GM19372 (cell line): ENCODE data around the gene MUC3A.
"Not testable (repeated sequence)": the region's sequence is repeated elsewhere in the genome, so short reads cannot be mapped to it uniquely, and the experiment has no call there.

Experiments used
- ATAC-seq: cut with Tn5 transposase; IDR thresholded peaks from one replicate; pipeline ENCODE4 v1.9.1; 2021; ENCODE audit warnings: mild to moderate bottlenecking, low read depth, moderate library complexity; ENCODE audit not compliant: unreplicated experiment

The MUC3A gene, protein sequence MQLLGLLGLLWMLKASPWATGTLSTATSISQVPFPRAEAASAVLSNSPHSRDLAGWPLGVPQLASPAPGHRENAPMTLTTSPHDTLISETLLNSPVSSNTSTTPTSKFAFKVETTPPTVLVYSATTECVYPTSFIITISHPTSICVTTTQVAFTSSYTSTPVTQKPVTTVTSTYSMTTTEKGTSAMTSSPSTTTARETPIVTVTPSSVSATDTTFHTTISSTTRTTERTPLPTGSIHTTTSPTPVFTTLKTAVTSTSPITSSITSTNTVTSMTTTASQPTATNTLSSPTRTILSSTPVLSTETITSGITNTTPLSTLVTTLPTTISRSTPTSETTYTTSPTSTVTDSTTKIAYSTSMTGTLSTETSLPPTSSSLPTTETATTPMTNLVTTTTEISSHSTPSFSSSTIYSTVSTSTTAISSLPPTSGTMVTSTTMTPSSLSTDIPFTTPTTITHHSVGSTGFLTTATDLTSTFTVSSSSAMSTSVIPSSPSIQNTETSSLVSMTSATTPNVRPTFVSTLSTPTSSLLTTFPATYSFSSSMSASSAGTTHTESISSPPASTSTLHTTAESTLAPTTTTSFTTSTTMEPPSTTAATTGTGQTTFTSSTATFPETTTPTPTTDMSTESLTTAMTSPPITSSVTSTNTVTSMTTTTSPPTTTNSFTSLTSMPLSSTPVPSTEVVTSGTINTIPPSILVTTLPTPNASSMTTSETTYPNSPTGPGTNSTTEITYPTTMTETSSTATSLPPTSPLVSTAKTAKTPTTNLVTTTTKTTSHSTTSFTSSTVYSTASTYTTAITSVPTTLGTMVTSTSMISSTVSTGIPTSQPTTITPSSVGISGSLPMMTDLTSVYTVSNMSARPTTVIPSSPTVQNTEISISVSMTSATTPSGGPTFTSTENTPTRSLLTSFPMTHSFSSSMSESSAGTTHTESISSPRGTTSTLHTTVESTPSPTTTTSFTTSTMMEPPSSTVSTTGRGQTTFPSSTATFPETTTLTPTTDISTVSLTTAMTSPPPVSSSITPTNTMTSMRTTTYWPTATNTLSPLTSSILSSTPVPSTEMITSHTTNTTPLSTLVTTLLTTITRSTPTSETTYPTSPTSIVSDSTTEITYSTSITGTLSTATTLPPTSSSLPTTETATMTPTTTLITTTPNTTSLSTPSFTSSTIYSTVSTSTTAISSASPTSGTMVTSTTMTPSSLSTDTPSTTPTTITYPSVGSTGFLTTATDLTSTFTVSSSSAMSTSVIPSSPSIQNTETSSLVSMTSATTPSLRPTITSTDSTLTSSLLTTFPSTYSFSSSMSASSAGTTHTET (N-terminal part only)

DNA sequence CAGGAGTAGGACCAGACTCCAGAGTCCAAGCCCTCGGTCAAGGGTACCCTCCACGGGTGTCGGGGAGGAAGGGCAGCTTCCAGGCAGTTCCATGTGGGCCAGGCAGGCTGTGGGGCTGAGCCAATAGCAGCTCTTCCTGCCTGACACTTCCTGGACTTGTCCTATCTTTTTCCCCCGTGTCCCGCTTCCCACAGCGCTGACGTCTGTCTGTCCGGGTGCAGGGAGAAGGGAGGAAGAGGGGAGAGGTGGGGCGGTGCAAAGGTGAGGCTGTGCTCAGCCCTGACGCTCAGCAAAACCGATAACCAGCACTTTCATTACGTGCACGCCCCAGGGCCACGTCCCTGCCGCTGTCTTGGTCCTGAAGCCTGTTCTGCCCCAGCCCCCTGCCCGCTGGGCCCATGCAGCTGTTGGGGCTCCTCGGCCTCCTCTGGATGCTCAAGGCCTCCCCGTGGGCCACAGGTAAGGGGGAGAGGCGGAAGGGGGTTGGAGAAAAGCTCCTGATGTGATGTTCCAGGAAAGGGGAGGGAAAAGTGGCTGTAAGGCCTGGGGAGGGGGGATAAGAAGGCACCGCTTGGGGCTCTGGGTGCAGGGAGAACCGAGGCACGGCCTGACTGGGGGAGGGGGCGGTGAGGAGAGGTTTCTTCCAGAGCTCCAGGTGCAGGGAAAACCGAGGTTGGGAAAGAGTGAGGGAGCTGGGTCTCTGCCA, at the start of gene MUC3A:
Gene MUC3A, plus strand, starts transcription at position 308 of the 706 bp plus-strand sequence. Its CDS starts 91 bp downstream, at position 399.
- ATAC-seq = no peak

DNA sequence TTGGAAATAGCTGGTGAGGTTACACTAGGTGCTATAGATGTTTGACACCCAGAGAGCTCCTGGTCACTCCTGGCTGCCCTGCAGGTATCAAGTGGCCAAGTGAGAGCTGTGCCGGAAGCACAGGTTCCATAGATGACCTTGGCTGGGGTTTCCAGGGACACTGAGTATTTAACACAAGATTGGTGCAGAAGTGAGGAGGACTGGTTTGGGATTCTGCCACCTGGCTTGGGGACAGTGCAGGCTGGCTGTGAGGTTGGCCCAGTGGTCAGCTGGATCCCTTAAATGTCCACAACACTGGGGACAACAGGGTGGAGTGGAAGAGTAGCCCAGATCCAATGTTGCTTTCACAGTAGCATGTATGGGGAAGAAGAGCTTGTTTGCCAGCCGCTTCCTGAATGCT, 48.4 kb upstream of the MUC3A start:
- no peak for ATAC-seq

DNA sequence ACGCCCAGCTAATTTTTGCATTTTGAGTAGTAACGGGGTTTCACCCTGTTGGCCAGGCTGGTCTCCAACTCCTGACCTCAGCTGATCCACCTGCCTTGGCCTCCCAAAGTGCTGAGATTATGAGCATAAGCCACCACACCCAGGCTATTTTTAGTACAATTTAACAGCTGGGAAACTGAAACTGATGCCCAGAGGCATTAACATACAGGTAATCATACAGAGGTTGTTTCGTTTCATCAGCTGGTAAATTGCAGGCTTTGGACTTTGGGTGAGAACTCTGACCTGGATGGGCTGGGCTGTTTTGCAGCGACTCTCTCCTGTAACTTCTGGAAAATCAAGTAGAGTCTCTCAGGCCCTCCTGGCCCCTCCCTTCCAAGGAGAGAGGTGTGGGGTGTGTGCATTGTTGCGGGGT, 47.4 kb upstream of the MUC3A start:
- no peak for ATAC-seq

DNA sequence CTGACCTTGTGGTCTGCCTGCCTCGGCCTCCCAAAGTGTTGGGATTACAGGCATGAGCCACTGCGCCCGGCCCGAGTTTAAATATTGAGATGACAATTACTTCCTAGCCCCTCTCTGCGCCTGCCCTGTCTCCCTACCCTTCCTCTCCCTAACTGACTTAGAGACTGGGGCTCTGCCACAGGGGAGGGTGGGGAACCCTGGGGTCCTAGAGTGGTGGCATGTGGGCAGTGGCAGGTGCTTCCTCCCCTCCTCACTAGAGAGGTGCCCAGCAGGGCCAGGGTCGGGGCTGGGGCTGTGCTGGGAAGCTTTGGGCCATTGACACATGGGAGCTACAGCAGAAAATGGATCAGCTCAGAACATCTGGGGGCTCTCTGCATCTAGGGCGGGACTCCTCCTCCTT, 46.7 kb upstream of the MUC3A start:
- no peak for ATAC-seq

DNA sequence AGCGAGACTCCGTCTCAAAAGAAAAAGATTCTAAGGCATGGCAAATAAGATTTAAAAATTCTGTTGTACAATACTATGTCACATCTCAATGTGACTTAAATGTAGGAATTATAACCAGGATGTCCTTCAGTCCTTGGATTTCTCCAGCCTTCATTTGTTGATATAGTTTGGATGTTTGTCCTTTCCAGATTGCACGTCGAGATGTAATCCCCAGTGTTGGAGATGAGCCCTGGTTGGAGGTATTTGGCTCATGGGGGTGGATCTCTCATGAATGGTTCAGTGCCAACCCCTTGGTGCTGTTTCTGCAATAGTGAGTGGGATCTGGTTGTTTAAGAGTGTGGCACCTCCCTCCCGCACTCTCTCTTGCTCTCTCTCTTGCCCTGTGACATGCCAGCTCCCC, 40.8 kb upstream of the MUC3A start:
- ATAC-seq = no peak

DNA sequence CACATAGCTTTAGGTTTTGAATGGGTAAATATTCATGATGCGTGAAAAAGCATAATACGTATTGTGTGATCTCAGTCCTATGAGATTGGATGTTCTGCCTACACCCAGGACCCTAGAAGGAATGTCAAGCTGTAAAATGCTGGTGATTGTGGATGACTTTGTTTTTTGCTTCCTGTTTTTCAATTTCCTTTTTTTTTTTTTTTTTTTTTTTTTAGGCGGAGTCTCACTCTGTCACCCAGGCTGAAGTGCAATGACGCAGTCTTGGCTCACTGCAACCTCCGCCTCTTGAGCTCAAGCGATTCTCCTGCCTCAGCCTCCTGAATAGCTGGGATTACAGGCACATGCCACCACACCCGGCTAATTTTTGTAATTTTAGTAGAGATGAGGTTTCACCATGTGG, 38.9 kb upstream of the MUC3A start:
- not testable (repeated sequence) for ATAC-seq

DNA sequence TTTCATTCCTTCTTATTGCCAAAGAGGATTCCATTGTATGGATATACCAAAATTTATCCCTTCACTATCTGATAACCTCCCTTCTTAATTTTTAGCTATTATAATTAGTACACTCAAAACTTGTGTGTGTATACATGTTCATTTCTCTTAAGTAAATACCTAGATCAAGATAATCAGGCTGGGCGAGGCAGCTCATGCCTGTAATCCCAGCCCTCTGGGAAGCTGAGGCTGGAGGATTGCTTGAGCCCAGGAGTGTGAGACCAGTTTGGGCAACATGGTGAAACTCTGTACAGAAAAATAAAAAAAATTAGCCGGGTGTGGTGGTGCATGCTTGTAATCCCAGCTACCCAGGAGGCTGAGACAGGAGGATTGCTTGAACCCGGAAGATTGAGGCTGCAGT, 37.9 kb upstream of the MUC3A start:
- ATAC-seq = no peak

DNA sequence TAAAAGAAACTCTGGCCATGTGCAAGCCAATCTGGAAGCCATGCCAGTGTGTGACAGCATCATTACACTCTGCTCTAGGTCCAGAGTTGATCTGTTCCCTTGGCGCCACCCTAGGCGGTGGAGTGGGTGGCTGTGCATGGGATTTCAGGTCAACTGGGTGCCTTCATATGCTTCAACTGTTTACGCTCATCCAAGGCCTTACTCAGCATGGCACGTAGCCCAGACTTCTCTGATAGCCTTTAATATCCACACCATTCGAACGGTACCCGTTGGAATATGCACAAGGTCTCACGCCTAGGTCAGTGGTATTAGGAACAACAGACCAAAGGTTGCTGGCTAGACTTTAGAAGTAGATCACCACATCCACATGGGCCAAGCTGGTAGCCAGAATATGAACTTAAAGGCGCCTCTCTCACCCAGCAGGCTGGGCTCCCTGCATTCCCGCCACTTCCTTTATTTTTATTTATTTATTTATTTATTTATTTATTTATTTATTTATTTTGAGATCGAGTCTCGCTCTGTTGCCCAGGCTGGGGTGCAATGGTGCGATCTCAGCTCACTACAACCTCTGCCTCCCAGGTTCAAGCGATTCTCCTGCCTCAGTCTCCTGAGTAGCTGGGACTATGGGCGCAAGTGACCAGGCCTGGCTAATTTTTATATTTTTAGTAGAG, 35.0 kb upstream of the MUC3A start:
- ATAC-seq = no peak

DNA sequence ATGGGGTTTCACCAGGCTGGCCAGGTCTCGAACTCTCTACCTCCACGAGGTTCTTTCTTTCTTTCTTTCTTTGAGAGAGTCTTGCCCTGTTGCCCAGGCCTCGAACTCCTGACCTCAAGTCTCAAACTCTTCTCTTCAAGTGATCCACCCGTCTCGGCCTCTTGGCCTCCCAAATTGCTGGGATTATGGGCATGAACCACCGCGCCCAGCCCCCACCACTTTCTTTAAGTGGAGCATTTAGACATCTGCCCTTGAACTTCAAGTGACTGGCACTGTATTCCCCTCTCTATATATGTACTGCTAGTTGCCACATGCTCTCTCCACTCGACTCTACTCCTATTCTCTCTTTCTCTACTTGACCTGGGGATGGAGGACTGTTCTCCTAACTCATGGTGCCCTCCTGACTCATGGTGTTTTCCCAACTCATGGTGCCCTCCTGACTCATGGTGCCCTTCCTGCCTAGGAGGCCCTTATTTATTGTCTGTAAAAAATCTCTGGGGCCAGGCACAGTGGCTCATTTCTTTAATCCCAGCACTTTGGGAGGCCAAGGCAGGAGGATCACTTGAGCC, 34.4 kb upstream of the MUC3A start:
- ATAC-seq = no peak

DNA sequence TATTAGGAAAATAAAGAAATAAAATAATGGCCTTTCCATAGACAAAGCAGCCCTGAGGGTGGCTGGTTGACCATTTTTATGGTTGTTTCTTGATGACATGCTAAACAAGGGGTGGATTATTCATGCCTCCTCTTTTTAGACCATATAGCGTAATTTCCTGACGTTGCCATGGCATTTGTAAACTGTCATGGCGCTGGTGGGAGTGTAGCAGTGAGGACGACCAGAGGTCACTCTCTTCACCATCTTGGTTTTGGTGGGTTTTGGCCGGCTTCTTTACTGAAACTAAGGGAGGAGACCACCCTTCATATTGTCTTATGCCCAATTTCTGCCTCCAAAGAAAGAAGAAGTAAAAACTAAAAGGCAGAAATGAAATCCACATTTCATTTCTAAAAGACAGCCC, 30.0 kb upstream of the MUC3A start:
- ATAC-seq = not testable (repeated sequence)

DNA sequence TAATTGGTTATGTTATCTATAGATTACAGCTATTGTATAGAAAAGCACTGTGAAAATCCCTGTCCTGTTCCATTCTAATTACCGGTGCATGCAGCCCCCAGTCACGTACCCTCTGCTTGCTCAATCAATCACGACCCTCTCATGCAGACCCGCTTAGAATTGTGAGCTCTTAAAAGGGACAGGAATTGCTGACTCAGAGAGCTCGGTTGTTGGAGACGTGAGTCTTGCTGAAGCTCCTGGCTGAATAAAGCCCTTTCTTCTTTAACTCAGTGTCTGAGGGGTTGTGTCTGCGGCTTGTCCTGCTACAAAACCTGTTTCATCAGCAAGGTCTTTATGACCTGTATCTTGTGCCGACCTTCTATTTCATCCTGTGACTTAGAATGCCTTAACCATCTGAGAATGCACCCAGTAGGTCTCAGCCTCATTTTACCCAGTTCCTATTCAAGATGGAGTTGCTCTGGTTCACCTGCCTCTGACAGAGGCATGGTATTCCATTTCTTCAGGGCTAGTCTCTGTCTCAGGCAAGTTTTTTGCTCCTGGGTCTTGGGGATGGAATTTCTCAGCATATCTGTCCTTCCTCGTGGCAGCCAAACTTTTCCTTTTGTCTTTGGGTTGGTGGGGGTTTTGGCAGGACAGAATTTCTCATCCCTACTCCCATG, 29.4 kb upstream of the MUC3A start:
- not testable (repeated sequence) for ATAC-seq

DNA sequence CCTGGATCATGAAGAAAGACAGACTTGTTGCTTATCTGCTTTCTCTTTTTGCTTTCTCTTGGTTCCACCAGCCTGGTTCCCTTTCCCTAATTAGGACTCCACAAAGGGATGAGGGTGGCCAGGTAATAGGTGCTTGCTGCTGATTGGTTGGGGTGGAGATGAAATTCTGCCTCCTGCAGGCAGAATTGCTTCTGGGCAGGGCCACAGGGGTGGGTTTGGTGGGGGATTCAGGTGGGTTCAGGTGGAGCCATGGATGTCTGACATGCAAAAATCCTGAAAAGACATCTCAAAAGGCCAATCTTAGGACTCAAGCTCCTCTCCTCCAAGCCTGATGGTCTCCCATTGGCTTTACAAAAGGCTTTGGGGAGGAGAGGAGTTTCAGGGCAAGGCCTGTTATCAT, 28.3 kb upstream of the MUC3A start:
- no peak for ATAC-seq

DNA sequence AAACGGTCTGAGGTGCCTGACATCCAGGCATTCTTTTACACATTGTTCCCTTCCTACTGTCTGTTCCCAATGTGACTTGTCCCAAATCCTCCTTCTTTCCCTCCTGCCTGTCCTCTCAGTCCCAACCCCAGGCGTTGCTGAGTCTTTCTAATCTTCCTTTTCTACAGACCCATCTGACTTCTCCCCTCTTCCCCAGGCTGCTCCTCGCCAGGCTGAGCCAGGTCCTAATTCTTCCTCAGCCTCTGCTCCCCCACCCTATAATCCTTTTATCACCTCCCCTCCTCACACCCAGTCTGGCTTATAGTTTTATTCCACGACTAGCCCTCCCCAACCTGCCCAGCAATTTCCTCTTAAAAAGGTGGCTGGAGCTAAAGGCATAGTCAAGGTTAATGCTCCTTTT, 25.7 kb upstream of the MUC3A start:
- not testable (repeated sequence) for ATAC-seq

DNA sequence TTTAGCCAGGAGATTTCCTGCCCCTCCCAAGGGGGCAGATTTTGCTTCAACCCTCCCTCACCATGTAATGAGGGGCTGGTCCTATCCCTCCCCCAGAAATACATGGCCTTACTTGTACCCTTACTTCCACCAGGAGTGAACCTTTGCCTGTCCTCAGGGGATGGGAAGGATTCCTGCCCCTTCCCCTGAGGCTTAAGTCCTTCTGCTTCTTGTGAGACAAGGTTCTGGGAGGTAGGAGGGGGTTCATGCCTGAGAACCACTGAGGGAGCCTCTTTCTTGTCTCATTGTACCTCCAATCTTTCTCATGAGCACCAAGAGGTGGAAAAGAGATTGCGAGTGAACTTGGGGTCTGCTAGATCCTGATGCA, 19.5 kb upstream of the MUC3A start:
- ATAC-seq = no peak

DNA sequence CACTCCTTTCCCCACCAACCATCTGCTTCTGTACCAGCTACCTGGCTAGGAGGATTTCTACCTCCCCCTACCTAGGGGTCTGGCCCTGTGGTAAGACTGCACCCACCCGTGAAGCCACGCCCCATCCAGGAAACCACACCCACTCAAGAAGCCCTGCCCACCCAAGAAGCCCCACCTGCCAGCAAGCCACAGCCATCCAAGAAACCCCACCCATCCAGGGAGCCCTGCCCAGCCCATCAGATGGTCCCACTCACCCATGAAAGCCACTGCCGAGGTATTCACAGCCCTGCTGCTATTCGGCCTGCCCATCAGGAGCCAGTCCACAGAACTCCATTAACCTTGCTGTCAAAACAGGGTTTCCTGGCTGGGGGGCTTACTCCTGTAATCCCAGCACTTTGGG, 15.6 kb upstream of the MUC3A start:
- no peak for ATAC-seq

DNA sequence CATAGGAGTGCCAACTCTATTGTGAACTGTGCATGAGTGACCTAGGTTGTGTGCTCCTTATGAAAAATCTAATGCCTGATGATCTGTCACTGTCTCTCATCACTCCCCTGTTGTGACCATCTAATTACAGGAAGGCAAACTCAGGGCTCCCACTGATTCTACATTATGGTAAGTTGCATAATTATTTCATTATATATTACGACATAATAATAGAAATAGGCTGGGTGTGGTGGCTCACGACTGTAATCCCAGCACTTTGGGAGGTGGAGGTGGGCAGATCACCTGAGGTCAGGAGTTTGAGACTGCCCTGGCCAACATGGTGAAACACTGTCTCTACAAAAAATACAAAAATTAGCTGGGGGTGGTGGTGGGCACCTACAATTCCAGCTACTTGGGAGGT, 14.0 kb upstream of the MUC3A start:
- not testable (repeated sequence) for ATAC-seq

DNA sequence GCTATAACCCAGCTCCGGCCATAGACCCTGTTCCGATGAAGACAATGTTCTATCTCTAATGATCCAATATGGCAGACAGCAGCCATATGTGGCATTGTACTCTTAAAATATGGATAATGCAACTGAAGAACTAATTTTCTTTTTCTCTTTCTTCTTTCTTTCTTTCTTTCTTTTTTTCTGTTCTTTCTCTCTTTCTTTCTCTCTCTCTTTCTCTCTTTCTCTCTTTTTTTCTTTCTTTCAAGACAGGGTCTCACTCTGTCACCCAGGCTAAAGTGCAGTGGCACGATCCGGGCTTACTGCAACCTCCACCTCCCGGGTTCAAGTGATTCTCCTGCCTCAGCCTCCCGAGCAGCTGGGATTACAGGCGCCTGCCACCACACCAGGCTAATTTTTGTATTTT, 13.2 kb upstream of the MUC3A start:
- ATAC-seq = not testable (repeated sequence)

DNA sequence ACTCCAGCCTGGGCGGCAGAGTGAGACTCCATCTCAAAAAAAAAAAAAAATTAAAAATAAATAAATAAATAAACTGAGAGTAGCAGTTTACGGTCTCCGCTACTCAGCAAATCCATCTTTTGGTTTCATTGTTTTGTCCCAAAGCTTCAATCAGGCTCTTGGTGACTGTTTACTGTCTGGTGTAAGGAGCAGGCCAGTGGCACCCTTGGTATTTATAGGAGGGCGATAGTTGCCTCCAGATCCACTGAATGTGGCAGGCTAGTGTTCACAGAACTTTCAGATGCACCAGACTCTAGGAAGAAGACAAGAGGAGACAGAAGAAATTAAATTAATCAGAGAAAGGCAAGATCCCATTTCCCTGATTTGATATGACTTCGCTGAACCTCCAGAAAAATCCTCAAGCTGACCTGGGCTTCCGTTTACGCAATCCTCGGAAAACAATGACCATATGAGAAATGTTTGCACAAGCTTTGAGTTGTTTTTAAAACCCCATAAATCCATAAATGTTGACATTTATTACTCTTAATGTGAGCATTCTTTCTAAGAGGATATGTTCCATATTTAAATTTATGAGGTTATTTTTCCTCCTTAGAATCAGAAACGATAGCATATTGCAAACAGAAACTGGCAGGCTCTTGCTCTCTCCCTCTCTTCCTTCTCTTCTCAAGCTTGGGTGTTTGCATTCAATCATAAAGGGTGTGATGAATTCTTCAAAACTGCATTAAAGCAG, 7.1 kb upstream of the MUC3A start:
- ATAC-seq = no peak
